NCI-H2227 (cell line): ENCODE data around the gene KCNK4.
"Not testable (repeated sequence)": the region's sequence is repeated elsewhere in the genome, so short reads cannot be mapped to it uniquely, and the experiment has no call there.

ENCODE experiments used
- DNase-seq: peaks from one replicate; lab custom pipeline; 2025; ENCODE audit not compliant: unreplicated experiment; lab: John Stamatoyannopoulos, UW

Gene KCNK4

DNA sequence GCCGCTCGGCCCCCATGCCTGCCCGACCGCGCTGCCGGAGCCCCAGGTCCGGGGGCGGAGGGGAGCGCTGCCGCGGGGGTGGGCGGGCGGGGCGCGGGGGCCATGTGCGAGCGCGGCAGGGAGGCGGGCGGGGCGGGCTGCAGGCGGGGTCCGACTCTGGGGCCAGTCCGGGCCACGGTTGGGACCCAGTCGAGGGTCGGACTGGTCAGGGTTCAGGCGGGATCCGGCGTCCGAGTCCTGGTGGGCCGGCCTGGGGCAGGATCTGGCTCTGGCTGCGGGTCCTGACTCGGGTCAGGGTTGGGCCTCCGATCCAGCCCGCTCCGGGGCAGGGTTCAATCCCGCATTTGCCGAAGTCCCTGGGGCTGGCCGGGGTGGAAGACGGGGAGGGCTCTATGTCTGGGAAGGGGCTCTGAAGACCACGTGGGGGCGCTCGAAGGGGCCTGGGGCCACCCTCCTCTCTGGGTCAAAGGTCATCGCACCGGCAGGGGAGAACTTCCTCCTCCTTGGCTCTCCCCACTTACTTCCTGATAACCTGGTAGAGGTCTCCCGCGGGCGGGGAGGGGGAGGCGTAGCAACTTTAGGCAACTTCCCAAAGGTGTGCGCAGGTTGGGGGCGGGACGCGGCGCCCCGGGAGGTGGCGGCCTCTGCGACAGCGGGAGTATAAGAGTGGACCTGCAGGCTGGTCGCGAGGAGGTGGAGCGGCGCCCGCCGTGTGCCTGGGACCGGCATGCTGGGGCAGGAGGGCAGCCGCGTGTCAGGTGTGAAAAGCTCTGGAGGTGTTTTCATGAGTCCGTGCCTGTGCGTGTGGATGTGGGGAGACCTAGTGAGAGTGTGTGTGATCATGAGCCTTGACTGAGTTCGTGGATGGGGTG is 14.8 kb downstream of the KCNK4 start:
- peak; percentile 66 for DNase-seq

DNA sequence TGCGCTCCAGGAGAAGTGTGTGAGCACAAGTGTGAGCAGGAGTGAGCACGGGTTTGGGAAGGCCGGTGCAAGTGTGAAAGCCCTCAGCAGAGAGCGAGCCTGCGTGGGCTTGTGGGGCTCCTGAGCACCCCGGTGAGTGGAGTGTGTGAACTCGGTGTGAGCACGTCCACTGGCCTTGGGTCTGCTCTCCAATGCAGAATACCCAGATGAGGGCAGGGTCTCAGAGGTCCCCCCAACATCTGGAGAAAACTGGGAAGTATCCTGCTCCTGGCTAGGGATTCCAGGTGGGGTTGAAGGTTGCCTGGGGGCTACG is 15.4 kb downstream of the KCNK4 start:
- DNase-seq: no peak

DNA sequence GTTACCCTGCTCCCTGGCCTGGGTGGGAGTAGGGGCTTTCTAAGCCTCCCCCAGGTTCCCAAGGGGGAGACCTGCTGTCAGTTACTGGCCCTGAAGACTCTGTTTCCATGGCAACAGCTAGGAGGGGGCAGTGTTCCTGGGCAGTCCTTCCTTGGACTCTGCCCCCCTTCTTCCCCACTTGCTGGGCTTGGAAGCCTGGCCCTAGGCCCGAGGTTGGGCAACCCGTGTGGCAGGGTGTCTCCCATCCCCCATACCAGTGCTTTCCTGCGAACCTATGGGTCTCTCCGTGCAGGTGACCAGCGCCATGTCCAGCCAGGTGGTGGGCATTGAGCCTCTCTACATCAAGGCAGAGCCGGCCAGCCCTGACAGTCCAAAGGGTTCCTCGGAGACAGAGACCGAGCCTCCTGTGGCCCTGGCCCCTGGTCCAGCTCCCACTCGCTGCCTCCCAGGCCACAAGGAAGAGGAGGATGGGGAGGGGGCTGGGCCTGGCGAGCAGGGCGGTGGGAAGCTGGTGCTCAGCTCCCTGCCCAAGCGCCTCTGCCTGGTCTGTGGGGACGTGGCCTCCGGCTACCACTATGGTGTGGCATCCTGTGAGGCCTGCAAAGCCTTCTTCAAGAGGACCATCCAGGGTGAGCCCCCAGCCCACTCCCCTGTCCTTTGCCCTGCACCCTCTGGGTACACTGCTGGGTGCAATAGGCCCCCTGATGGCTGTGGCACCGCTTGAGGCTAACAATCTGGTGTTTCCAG is 15.9 kb downstream of the KCNK4 start:
- DNase-seq: peak; percentile 64

DNA sequence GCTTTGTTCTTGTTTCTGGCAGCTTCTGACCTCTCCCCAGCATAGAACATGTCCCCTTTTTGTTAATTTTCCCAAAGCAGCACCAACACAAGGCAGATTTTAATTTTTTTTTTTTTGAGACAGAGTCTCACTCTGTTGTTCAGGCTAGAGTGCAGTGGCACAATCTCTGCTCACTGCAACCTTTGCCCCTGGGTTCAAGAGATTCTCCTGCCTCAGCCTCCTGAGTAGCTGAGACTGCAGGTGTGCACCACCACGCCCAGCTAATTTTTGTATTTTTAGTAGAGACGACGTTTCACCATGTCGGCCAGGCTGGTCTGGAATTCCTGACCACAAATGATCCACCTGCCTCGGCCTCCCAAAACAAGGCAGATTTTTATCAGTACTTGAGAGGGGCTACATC is 16.7 kb downstream of the KCNK4 start:
- DNase-seq: not testable (repeated sequence)

DNA sequence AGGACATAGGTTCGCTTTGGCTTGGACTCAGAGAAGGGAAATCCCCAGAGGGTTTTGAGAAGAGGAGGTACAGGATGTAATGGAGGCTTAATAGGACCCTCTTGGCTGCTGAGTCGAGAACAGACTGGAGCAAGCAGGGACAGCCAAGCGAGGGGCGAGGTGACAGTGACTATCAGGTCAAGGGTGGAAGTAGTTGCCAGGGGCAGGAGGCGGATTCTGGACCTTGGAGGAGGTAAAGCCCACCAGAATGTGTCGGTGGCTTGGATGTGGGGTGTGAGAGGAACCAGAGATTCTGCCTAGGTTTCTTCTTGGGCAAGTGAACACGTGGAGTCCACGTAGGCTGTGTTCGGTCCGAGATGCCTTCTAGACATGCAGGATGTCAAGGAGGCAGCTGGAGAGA is 21.8 kb downstream of the KCNK4 start:
- DNase-seq: no peak

DNA sequence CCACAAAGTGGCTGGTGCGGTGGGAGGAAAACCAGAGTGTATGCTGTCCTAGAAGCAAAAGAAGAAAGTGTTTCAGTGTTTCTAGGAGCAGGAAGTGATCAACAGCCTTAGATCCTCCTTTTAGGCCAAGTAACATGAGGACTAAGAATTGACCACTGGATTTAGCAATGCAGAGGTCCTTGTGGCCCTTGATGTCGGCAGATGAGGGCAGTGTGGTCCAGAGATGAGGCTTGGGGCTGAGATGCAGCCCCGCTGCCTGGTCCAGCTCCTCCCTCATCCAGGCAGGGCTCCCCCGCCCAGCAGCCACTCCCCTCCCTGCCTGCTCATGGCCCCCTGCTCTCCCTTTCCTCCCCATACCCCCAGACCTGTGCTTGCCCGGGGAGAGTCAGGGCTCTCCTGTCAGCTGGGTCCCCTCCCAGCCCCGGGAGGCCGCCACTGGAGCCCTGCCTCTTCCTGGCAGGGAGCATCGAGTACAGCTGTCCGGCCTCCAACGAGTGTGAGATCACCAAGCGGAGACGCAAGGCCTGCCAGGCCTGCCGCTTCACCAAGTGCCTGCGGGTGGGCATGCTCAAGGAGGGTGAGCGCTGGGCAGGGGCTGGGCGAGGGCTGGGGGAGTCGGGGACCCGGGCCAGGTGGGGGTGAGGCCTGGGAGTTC is 22.5 kb downstream of the KCNK4 start:
- peak; percentile 26 for DNase-seq

DNA sequence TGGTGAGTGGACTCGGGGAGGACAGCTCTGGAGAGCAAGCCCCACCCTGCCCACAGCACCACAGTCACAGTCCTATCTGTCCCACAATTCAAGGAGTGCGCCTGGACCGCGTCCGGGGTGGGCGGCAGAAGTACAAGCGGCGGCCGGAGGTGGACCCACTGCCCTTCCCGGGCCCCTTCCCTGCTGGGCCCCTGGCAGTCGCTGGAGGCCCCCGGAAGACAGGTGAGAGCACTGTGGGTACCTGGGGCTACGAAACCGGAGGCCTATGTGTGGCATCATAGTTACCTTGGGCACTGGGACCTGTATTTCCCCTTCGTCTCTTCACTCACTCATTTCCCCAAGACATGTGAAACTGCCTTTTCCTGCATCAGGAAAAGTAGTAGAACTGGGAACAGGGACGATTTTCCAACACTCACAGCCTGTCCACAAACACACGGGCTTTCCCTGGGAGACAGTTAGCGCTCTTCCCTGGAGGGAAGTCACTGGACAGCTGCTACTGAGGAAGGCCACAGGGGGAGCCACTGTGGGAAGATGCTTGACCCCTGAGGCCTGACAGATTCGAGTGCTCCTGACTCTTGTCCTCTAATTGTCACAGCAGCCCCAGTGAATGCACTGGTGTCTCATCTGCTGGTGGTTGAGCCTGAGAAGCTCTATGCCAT is 23.2 kb downstream of the KCNK4 start:
- no peak for DNase-seq

DNA sequence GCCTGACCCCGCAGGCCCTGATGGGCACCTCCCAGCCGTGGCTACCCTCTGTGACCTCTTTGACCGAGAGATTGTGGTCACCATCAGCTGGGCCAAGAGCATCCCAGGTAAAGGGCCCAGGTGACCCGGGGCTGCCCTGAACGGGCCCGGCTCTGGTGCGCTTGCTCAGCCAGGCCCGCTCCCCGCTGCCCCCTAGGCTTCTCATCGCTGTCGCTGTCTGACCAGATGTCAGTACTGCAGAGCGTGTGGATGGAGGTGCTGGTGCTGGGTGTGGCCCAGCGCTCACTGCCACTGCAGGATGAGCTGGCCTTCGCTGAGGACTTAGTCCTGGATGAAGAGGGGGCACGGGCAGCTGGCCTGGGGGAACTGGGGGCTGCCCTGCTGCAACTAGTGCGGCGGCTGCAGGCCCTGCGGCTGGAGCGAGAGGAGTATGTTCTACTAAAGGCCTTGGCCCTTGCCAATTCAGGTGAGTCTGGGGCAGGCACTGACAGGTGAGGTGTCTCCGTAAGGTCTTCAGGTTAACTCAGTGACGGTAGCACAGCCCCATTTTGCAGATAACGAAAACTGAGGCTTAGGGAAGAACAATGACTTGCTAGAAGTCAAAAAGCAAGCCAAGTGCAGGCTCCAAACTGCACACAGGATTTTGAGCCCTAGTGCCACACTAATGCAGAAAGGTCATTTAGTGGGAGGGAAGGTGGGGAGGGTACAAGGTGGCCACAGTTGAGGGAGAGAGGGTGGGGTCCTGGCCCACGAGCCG is 23.9 kb downstream of the KCNK4 start:
- DNase-seq: no peak

DNA sequence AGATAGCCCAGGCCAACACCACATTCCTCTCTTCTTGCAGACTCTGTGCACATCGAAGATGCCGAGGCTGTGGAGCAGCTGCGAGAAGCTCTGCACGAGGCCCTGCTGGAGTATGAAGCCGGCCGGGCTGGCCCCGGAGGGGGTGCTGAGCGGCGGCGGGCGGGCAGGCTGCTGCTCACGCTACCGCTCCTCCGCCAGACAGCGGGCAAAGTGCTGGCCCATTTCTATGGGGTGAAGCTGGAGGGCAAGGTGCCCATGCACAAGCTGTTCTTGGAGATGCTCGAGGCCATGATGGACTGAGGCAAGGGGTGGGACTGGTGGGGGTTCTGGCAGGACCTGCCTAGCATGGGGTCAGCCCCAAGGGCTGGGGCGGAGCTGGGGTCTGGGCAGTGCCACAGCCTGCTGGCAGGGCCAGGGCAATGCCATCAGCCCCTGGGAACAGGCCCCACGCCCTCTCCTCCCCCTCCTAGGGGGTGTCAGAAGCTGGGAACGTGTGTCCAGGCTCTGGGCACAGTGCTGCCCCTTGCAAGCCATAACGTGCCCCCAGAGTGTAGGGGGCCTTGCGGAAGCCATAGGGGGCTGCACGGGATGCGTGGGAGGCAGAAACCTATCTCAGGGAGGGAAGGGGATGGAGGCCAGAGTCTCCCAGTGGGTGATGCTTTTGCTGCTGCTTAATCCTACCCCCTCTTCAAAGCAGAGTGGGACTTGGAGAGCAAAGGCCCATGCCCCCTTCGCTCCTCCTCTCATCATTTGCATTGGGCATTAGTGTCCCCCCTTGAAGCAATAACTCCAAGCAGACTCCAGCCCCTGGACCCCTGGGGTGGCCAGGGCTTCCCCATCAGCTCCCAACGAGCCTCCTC is 24.8 kb downstream of the KCNK4 start:
- not testable (repeated sequence) for DNase-seq

DNA sequence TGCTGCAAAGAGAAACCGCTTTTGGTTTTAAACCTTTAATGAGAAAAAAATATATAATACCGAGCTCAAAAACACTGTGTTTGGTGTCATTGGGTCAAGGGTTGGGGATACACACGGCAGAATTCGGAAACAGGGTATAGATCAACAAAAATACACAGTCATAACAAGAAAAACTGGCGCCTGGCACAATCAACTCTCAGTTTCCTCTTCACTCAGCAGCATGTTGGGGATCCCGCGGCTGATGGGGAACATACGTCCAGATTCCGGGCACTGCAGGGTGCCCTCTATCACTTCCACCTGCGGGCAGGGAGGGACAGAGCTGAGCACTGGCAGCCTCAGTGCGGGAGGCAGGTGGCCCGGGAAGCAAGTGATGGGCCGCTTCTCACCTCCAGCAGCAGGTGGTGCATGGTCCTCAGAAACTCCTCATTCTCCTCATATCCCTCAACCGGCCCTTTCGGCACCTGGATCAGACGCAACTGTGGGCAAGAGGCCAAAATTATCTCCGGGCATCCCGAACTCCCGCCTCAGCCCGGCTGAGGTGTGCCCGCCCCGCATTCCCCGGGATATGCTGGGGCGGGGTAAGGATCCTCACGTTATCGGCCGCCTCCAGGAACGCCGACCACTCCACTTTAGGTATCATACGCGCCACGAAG is 25.7 kb downstream of the KCNK4 start:
- peak; percentile 59 for DNase-seq

DNA sequence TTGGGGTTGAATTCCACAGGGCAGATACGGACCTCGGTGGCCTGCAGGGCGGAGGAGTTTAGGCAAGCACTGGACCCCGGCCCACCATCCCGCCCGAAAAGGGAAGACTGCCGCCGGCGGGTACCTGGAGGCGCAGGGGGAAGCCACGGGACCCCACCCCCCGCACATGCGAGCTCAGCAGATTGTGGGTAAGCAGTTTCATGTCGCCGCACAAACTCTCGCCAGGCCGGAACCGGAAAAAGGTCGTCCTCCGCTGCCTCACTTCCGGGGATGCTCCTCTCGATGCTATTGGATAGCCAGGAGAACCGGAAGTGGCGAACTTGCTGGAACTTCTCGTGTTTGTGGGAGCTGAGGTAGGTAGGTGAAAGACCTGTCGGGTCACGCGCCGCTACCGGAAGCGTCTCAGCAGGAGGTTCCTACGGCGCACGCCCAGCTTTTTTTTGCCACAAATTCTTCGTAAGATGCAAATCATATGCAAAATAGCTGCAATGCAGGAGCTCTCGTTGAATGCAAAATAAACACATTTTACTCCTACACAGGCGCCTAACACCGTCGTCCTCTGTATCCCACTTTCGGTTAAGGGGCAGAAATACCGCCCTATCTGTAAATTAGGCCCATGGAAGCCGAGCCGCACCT is 26.3 kb downstream of the KCNK4 start, which contains the start of gene TRMT112:
Gene TRMT112 (minus strand): TSS at position 235 of the 636 bp plus-strand sequence. CDS start 33 bp downstream, at position 202.
- peak; percentile 98 for DNase-seq

DNA sequence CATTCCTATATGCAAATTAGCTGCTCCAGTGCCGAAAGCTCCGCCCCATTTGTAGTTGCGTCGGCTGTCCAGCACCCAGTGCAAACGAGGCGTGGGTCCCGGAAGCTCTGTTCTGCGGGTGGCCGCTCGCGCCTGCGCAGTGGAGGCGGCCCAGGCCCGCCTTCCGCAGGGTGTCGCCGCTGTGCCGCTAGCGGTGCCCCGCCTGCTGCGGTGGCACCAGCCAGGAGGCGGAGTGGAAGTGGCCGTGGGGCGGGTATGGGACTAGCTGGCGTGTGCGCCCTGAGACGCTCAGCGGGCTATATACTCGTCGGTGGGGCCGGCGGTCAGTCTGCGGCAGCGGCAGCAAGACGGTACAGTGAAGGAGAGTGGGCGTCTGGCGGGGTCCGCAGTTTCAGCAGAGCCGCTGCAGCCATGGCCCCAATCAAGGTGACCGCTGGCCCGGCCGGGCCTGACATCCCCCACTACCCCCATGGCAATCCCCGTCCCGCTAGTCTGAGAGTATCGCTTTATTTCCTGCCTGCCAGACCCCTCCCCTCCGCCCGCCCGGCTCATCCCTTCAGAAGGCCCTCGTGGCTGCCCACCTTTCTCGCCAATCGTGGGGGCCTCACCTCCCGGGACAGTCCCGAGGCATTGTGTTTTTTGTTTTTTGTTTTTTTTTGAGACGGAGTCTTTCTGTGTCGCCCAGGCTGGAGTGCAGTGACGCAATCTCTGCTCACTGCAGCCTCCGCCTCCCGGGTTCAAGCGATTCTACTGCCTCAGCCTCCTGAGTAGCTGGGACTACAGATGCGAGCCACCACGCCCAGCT is 27.1 kb downstream of the KCNK4 start, which contains the start of gene PRDX5:
Gene PRDX5 (plus strand): TSS at position 161 of the 805 bp plus-strand sequence. CDS start 95 bp downstream, at position 256.
- DNase-seq: peak; percentile 97

DNA sequence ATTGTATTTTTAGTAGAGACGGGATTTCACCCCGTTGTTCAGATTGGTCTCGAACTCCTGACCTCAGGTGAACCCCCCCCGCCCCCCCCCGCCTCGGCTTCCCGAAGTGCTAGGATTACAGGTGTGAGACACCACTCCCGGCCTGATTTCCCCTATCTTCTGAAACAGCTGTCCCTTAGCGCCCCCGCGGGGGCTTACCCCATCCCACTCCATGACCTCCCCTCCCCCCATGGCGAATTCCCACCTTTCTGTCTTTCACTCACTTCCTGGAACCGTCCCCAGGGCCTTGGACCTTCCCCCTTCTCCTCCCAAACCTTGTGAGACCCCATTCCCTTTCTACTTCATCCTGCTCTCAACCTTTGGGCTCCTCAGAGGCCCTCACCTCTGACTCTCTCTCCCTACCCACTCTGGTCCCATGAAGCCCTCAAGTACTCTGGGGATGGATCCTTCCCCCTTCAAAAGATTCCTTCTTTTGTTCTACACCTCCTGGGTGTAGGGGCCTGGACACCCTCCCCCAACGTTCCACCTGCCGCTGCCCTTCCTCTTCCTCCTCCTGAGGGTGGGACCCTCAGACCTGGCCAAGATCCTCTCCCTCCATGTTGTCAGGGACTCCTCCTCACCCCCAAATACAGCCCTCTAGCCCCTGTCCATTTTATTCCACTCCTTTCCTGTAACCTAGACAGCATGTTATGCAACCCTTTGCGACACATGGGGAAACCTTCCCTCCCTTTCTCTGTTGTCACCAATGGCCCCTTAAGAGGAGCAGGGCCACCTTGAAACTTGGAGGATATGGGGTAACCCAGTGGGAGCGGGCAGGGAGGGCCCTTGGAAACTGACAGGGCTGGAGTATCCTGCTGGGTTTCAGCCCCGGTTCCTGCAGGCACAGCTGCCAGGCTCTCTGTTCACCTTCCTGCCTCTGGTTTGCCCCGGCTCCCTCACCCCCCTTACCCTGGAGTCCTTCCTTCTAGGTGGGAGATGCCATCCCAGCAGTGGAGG is 28.0 kb downstream of the KCNK4 start:
- DNase-seq: no peak

DNA sequence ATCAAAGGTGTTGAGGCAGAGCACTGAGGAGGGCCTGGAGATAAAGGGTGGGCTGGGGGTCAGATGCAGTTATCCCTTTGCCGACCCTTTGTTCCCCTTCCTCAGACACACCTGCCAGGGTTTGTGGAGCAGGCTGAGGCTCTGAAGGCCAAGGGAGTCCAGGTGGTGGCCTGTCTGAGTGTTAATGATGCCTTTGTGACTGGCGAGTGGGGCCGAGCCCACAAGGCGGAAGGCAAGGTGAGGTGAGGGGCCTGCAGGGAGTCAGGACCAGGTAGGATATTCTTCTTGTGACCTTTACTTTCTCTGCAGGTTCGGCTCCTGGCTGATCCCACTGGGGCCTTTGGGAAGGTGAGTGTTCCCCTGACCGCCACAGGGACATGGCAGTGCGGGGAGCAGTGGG is 29.5 kb downstream of the KCNK4 start:
- no peak for DNase-seq

DNA sequence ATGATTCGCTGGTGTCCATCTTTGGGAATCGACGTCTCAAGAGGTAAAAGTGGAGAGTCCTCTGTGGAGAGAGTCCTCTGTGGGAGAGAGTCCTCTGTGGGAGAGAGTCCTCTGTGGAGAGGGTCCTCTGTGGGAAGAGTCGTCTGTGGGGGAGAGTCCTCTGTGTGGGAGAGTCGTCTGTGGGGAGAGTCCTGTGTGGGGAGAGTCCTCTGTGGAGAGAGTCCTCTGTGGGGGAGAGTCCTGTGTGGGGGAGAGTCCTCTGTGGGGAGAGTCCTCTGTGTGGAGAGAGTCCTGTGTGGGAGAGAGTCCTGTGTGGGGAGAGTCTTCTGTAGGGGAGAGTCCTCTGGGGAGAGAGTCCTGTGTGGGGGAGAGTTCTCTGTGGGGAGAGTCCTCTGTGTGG is 29.9 kb downstream of the KCNK4 start:
- no peak for DNase-seq

DNA sequence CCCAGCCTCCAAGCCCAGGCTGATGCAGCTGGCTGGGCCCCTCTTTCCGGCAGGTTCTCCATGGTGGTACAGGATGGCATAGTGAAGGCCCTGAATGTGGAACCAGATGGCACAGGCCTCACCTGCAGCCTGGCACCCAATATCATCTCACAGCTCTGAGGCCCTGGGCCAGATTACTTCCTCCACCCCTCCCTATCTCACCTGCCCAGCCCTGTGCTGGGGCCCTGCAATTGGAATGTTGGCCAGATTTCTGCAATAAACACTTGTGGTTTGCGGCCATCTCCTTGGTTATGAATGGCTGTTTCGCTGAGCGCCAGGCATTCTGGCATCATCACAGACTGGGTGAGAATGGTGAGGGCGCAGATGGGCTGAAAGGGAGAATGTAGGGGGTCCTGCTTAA is 30.4 kb downstream of the KCNK4 start:
- DNase-seq: no peak

DNA sequence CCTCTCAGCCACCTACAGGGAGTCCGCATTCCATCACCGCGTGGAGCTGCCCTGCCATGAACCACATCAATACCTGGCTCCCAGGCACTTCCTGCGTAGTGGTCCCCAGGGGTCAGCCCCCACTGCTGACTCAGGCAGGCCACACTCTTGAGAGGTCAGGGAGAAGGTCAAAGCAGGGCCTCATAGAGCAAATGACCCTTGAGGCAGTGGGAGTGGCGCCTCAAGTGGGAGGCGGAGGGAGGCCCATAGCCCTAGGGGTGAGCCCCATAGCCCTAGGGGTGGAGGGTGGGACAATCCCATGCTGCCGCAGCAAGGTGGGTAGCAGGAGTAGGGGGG is 31.8 kb downstream of the KCNK4 start:
- DNase-seq: no peak
